GM19328 (cell line): ENCODE data around the gene LAMA3.
"Not testable (repeated sequence)": the region's sequence is repeated elsewhere in the genome, so short reads cannot be mapped to it uniquely, and the experiment has no call there.

Source experiments
- ATAC-seq: cut with Tn5 transposase; IDR thresholded peaks from one replicate; pipeline ENCODE4 v1.9.1; 2021; ENCODE audit warnings: mild to moderate bottlenecking, moderate library complexity; ENCODE audit not compliant: unreplicated experiment

Gene LAMA3

DNA sequence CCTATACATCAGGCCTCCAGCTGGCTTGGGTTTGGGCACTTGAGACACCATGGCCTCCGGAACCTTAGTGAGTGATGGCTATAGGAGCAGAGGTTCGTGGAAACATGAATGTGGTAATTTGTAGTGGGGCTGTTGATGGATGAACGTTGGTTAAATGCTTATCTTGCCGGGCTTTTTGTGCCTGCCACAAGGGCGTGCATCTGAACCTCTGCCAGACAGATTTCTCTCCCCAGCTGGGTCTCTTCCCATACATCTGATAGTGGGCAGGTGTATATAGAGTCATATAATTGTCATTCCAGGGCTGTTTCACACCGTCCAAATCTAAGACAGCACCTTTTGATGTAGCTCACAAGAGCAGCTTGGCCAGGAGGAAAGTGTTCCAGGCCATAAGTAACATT lies 14.7 kb downstream of the LAMA3 start:
- no peak for ATAC-seq

- ATAC-seq = no peak
Measured at GRCh38 chr18:23704806-23705205, 15.6 kb downstream of the LAMA3 start.

DNA sequence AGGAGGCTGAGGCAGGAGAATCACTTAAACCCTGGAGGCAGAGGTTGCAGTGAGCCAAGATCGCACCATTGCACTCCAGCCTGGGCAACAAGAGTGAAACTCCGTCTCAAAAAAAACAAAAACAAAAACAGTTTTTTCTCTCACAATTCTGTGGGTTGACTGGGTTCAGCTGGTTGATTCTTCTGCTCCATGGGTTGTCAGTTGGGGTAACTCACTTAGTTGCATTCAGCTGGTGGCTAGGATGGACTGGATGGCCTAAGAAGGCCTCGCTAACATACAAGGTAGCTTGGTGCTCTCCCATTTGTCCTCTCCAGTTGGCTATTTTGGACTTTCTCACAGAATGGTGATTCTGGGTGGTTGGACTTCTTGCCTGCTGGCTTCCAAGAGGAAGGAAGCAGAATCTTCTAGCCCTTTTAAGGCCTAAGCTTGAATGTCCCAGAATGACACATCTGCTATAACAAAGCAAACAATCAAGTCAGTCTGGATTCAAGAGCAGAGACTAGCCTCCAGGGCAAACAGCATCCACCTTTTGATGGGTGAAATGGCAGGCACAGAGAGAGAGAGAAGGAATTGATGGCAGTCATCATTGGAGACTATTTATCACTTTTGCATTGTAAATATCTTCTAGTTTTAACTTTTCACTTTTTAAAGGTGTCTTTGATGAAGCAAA lies 17.9 kb downstream of the LAMA3 start:
- no peak for ATAC-seq

DNA sequence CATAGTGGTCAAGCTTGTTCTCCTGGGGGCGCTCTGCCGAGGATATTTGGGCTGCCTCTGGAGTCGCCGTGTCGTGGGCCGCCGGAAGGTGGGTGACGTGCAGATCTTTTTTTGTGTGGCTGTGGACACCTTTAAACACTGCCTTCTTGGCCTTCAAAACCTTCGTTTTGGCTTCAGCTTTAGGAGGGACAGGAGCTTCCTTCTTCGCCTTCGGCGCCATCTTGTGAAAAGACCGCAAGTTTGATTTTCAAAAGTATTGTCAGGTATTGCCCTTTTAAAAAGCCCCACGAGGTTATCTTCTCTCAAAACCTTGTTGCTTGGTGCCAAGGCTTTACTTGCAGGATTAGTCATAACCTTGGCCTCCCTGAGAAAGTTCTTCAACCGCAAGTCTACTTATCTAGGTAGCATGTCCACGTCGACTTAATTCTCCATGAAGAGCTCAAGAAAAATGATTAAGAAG lies 20.8 kb downstream of the LAMA3 start:
- no peak for ATAC-seq

DNA sequence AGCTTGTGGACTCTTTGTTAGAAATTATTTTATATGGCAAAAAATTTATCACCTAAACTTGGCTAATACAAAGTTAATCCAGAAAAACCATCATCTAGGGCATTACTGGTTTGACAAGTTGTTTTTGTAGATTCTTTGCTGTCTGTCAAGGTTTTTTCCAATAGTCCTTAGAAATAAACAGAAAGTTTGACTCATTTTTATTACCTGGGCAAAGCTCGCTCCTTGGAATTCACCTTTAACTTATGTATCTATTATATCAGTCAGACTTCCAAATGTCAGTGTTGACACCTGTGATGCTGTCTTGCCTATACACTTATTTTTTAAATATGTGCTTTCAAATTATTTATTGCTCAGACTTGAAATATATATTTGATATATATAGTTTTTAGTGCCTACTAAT lies 21.7 kb downstream of the LAMA3 start:
- ATAC-seq = no peak

GRCh38 chr18:23711426-23711825 lies 22.2 kb downstream of the LAMA3 start:
- ATAC-seq = no peak

DNA sequence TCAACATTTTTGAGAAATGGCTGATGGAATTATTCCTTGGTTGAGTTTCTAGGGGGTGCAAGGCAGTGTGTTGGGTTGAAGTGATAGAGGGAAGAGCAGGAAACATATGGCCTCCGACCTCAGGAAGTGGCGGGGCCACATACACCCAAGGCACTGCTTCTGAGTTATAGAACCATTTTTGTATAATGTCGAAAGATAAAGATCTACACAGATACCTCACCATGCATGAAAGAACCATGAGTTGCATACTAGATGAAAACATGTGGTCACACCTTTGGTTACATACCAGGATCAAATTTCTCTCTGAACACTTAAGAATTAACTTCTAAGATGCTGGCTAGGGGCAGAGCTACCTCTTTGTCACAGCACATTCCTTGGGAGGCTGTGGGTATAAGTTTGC lies 23.2 kb downstream of the LAMA3 start:
- no peak for ATAC-seq

DNA sequence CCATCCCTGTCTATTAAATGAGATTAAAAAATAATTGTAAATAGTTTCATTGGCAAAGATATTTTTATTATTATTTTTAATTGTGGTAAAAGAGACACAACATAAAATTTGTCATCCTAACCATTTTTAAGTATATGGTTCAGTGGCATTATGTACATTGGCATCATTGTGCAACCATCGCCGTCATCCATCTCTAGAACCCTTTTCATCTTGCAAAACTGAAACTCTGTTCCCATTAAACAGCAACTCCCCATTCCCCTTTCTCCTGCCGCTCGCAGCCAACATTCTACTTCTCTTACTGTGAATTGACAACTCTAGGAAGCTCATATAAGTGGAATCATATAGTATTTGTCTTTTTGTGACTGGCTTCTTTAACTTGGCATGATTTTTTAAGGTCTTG lies 25.3 kb downstream of the LAMA3 start:
- ATAC-seq = no peak

- ATAC-seq = not testable (repeated sequence)
Measured at GRCh38 chr18:23716079-23716478, 26.8 kb downstream of the LAMA3 start.

GRCh38 chr18:23716516-23716915 lies 27.3 kb downstream of the LAMA3 start:
- ATAC-seq = no peak

- no peak for ATAC-seq
Measured at GRCh38 chr18:23716966-23717365, 27.7 kb downstream of the LAMA3 start.

- ATAC-seq = no peak
Measured at GRCh38 chr18:23718243-23718720, 29.0 kb downstream of the LAMA3 start.

DNA sequence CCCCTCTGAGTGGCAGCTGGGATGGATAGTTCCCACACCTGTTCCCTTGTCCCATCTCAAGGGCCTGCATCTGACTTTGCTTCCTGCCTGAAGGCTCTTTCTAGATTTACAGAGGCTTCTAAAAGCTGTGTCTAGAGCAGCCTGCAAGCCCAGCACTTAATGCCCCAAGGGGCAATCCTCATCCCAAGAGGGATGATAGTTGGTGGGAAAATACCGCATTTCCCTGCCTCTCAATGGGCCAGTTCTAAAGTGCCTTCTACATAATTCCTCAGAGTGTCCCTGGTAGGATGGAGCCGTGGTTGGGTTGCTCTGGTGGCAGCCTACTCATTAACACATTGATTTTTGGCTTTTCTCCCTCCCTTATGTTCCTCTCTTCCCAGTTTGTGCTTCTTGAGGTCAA lies 29.5 kb downstream of the LAMA3 start:
- no peak for ATAC-seq

GRCh38 chr18:23719634-23720201 lies 30.5 kb downstream of the LAMA3 start:
- no peak for ATAC-seq

- ATAC-seq = no peak
Measured at GRCh38 chr18:23721696-23722480, 32.6 kb downstream of the LAMA3 start.

- ATAC-seq = no peak
Measured at GRCh38 chr18:23722646-23723045, 33.4 kb downstream of the LAMA3 start.

DNA sequence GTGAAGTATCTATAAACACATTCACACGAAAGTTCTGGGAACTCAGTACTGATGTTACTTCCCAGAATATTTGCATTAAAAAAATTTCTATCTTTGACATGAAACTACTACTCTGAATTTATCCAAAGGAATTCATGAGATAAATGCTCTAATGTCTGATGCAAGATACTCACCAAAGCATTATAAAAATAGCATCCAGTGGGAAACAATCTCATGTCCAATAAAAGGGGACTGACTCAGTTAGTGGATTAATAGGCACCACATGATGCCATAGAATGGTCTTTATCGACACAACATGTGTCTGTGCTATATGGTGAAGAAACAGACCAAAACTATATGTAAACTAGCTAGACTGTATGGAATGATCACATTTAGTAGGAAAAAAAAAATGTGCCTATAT lies 33.9 kb downstream of the LAMA3 start:
- ATAC-seq = no peak

- no peak for ATAC-seq
Measured at GRCh38 chr18:23724681-23725080, 35.4 kb downstream of the LAMA3 start.

DNA sequence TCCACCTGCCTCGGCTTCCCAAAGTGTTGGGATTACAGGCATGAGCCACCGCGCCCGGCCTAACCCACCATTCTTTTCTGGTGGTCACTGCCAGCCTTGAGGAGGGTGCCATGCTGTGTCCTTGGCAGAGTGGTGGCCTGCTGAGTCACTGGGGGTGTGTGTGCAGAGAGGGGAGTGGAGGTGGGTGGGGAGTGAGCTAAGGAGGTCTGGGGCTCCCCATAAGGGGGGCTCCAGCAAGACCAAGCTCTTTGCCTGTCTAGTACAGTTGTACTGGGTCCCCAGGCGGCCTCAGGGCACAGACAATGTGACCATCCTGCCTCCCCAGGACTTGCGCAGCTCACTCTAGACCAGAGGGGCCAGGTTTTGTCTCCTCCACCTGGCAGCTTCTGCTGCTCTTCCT lies 36.1 kb downstream of the LAMA3 start:
- ATAC-seq = no peak

- ATAC-seq = no peak
Measured at GRCh38 chr18:23725827-23726661, 36.8 kb downstream of the LAMA3 start.
